Measurements from ENCODE around the gene AMER2. TPM values are rescaled to one million over a fixed set of nuclear protein-coding genes. Genes with fewer than 3 reads are reported as not detected.

The AMER2 gene
- total RNA-seq, result 0.06 TPM
- not detected for polyA plus RNA-seq (ENCODE audit: insufficient read depth, low read depth, low replicate concordance)
- long read RNA-seq, donor 1, partial matches to known transcripts, result 0 of 1 reads
- long read RNA-seq, donor 1, other reads (novel, unspliced or antisense), result 0 of 1 reads
- long read RNA-seq, donor 2, result 0 reads
- long read RNA-seq, donor 3, result 0 reads
- long read RNA-seq, donor 4, result 0 reads
- long read RNA-seq, donor 5, result 0 reads
- long read RNA-seq, donor 6, result 0 reads
- long read RNA-seq, donor 7, result 0 reads
- long read RNA-seq, donor 8, result 0 reads
- long read RNA-seq, donor 9, partial matches to known transcripts, result 0 of 2 reads
- long read RNA-seq, donor 9, other reads (novel, unspliced or antisense), result 0 of 2 reads
- long read RNA-seq, donor 10, partial matches to known transcripts, result 0 of 2 reads
- long read RNA-seq, donor 10, other reads (novel, unspliced or antisense), result 0 of 2 reads

- peaks cover 0 to 2% (median 0%) of the 10 kb centered on the region in 3 donors for H3K4me1 ChIP-seq (ENCODE audit: control insufficient read depth in 2 of 3, insufficient read depth in 2 of 3, low read depth in 1 of 3, low read length in 3 of 3)
- intact Hi-C loops (cut with DNase I), result no loop called here
- no peaks in the 10 kb centered on the region for H3K9me3 ChIP-seq (ENCODE audit: control insufficient read depth in 2 of 3, insufficient read depth in 1 of 3, low read length in 3 of 3)
- DNase-seq (peak in 4 of 5 donors; percentile 72 to 85 (median 78)), FAIRE-seq (no peak)
- H3K27me3 ChIP-seq (ENCODE audit: control insufficient read depth, insufficient read depth, low read length), result peaks cover 13% of the 10 kb centered on the region
- no peaks in the 10 kb centered on the region for H3K36me3 ChIP-seq (ENCODE audit: control insufficient read depth in 2 of 3, insufficient read depth in 3 of 3, low read length in 3 of 3)
- no peak within 1 kb of the TSS for H3K27ac ChIP-seq (ENCODE audit: low read depth in 2 of 2, low read length in 2 of 2)
- peak within 1 kb of the TSS; percentile 13 to 57 (median 47) for H3K4me3 ChIP-seq (ENCODE audit: low read length in 3 of 3)
- peak within 1 kb of the TSS in 1 of 3 donors; percentile 23 for H3K9ac ChIP-seq (ENCODE audit: low read length in 3 of 3)
- TF ChIP-seq, protein P1, sequence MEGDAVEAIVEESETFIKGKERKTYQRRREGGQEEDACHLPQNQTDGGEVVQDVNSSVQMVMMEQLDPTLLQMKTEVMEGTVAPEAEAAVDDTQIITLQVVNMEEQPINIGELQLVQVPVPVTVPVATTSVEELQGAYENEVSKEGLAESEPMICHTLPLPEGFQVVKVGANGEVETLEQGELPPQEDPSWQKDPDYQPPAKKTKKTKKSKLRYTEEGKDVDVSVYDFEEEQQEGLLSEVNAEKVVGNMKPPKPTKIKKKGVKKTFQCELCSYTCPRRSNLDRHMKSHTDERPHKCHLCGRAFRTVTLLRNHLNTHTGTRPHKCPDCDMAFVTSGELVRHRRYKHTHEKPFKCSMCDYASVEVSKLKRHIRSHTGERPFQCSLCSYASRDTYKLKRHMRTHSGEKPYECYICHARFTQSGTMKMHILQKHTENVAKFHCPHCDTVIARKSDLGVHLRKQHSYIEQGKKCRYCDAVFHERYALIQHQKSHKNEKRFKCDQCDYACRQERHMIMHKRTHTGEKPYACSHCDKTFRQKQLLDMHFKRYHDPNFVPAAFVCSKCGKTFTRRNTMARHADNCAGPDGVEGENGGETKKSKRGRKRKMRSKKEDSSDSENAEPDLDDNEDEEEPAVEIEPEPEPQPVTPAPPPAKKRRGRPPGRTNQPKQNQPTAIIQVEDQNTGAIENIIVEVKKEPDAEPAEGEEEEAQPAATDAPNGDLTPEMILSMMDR (IDR thresholded peaks at IDR 0.05; ENCODE audit: borderline replicate concordance, extremely low read depth, insufficient read depth), result no peak
These were observed at the start of gene AMER2 for GRCh38 chr13:25171517-25172302. AMER2 (minus strand) TSS chr13:25172288; CDS start chr13:25171619, 669 bp downstream.

DNA sequence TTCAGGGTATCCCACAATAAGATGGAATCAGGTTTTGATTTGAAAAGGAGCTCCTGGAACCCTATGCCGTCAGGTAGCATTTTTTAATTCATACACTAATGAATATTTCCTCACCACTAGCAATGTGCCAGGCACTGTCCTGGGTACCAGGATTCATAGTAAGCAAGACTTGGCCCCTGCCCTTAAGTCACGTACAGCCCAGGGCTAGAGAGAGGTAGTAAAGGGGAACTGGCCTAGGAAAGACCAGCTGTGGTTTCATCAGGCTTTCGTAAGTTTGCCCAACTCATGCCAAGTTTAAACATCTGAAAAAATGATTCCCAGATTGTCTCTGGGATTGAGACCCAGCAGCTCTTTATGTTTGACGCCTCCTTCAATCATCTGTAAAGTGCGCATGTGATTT, 45.9 kb upstream of the AMER2 start:
- Histone ChIP-seq H3K9me3 (ENCODE audit: control insufficient read depth in 2 of 3, insufficient read depth in 1 of 3, low read length in 3 of 3) (no peaks in the 10 kb centered on the region), H3K36me3 (ENCODE audit: control insufficient read depth in 2 of 3, insufficient read depth in 3 of 3, low read length in 3 of 3) (no peaks in the 10 kb centered on the region), H3K9ac (ENCODE audit: low read length in 3 of 3) (no peak overlapping the region), H3K4me3 (ENCODE audit: low read length in 3 of 3) (no peak overlapping the region), H3K27ac (ENCODE audit: low read depth in 2 of 2, low read length in 2 of 2) (no peak overlapping the region), H3K27me3 (ENCODE audit: control insufficient read depth, insufficient read depth, low read length) (no peaks in the 10 kb centered on the region), H3K4me1 (ENCODE audit: control insufficient read depth in 2 of 3, insufficient read depth in 2 of 3, low read depth in 1 of 3, low read length in 3 of 3) (no peaks in the 10 kb centered on the region)
- DNase-seq (no peak), FAIRE-seq (no peak)
- TF ChIP-seq, protein P1 (IDR thresholded peaks at IDR 0.05; ENCODE audit: borderline replicate concordance, extremely low read depth, insufficient read depth), result no peak
- intact Hi-C loops (cut with DNase I), result no loop called here

DNA sequence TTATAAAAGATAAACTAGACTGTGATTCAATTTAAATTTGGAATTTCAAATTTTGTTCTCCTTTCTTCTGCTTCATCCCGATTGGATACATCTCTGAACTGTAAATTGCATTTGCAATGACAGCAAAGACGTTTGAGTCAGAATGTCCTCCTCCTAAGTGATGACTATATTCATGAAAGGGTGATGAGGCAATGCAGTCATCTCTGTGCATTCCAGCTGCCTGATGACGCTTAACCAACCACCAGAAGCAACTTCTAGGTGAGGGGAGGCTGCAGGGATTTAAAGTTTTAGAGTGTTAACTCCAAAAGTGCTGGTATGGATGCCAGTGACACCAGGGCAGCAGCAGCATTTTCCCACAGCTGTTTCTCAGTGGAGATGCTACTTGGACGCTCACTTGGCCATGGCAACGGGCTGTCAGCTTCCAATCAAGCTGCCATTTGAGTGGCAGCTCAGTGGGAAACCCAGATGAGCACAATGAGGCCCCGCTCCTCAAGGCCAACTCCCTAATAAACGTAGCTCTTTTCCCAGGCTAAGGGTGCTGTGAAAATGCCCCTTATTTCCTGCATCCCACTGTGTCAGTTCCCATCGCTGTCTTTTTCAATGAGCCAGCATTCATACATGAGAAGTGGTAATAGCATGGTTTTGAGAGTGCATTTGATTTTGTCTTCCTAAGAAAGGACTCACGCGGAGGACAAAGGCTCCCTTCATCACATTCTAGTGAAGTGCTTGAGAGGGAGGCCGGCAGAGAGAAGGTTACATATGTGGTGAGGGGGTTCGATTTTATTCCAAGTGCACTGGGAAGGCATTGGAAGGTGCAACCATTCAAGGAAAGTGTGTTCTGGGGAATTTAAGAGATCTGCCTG, 45.2 kb upstream of the AMER2 start:
- FAIRE-seq, result no peak
- no peaks in the 10 kb centered on the region for H3K9me3 ChIP-seq (ENCODE audit: control insufficient read depth in 2 of 3, insufficient read depth in 1 of 3, low read length in 3 of 3)
- no peak overlapping the region for H3K4me3 ChIP-seq (ENCODE audit: low read length in 3 of 3)
- DNase-seq, result peak in 3 of 5 donors; percentile 26 to 60 (median 38)
- no peak overlapping the region for H3K27ac ChIP-seq (ENCODE audit: low read depth in 2 of 2, low read length in 2 of 2)
- no peaks in the 10 kb centered on the region for H3K27me3 ChIP-seq (ENCODE audit: control insufficient read depth, insufficient read depth, low read length)
- TF ChIP-seq, protein P1 (IDR thresholded peaks at IDR 0.05; ENCODE audit: borderline replicate concordance, extremely low read depth, insufficient read depth), result no peak
- intact Hi-C loops (cut with DNase I), result no loop called here
- no peak overlapping the region for H3K9ac ChIP-seq (ENCODE audit: low read length in 3 of 3)
- H3K4me1 ChIP-seq (ENCODE audit: control insufficient read depth in 2 of 3, insufficient read depth in 2 of 3, low read depth in 1 of 3, low read length in 3 of 3), result no peaks in the 10 kb centered on the region
- no peaks in the 10 kb centered on the region for H3K36me3 ChIP-seq (ENCODE audit: control insufficient read depth in 2 of 3, insufficient read depth in 3 of 3, low read length in 3 of 3)
